Spleen (tissue), 11 donors: Measurements from ENCODE around the gene ERGIC1. TPM values are rescaled to one million over a fixed set of nuclear protein-coding genes. Genes with fewer than 3 reads are reported as not detected.

Experiments
- DNase-seq: peaks from one replicate; pipeline ENCODE4 v3.0.0-alpha.2; 2020
- H3K27ac ChIP-seq, 8 donors: fragments of 200-600 bp; sonication (generic) in 7 of 8; 1 replicate in 4 of 8; 2 replicates in 4 of 8; pipeline versions ENCODE4 v1.5.0 to v1.8.0; 2016 to 2021; ENCODE audit warnings: inconsistent platforms in 4 of 8, mild to moderate bottlenecking in 4 of 8, moderate library complexity in 1 of 8
- H3K27me3 ChIP-seq, 7 donors: fragments of 200-600 bp; sonication (generic) in 6 of 7; replicated peaks in 1 of 7; 1 replicate in 4 of 7; 2 replicates in 3 of 7; pipeline versions ENCODE4 v1.5.0 to v1.8.0; 2016 to 2021; ENCODE audit warnings: inconsistent platforms in 3 of 7, mild to moderate bottlenecking in 1 of 7
- H3K36me3 ChIP-seq, 6 donors: fragments of 200-600 bp; sonication (generic) in 5 of 6; 1 replicate in 4 of 6; 2 replicates in 2 of 6; pipeline versions ENCODE4 v1.5.0 to v1.8.0; 2016 to 2021; ENCODE audit warnings: inconsistent platforms in 2 of 6
- H3K4me1 ChIP-seq, 6 donors: fragments of 200-600 bp; sonication (generic) in 5 of 6; 1 replicate in 3 of 6; 2 replicates in 3 of 6; pipeline versions ENCODE4 v1.5.0 to v1.8.0; 2016 to 2021; ENCODE audit warnings: inconsistent platforms in 3 of 6
- H3K4me3 ChIP-seq, 8 donors: fragments of 200-600 bp; sonication (generic) in 7 of 8; 1 replicate in 4 of 8; 2 replicates in 4 of 8; pipeline versions ENCODE4 v1.5.0 to v1.8.0; 2016 to 2021; ENCODE audit warnings: inconsistent platforms in 4 of 8, mild to moderate bottlenecking in 4 of 8, moderate library complexity in 2 of 8
- H3K9me3 ChIP-seq, 8 donors: fragments of 200-600 bp; sonication (generic) in 7 of 8; 1 replicate in 4 of 8; 2 replicates in 4 of 8; pipeline versions ENCODE4 v1.5.0 to v1.8.0; 2016 to 2021; ENCODE audit warnings: inconsistent platforms in 4 of 8
- CTCF ChIP-seq, 11 experiments: fragments of 200-600 bp in 7 of 11; fragments of 450-650 bp in 4 of 11; sonication (generic) in 4 of 11; IDR thresholded peaks in 8 of 11; conservative IDR thresholded peaks in 3 of 11; 1 replicate in 7 of 11; 2 replicates in 4 of 11; pipeline versions ENCODE4 v1.4.0 to v1.8.0; 2016 to 2021; ENCODE audit warnings: antibody characterized with exemption in 11 of 11, inconsistent platforms in 4 of 11, mild to moderate bottlenecking in 1 of 11
- POLR2A ChIP-seq, 3 donors: fragments of 450-650 bp; IDR thresholded peaks; one replicate each; pipeline ENCODE4 v1.5.1; 2017; ENCODE audit warnings: antibody characterized with exemption in 3 of 3, mild to moderate bottlenecking in 1 of 3
- POLR2AphosphoS5 ChIP-seq, 3 donors: sonication (generic); formaldehyde crosslinking; IDR thresholded peaks; one replicate each; pipeline ENCODE4 v1.5.1; 2017; ENCODE audit warnings: antibody characterized with exemption in 3 of 3
- WGBS, 5 donors: extraction: QIAGEN DNeasy Blood & Tissue Kit in 3 of 5; methylation state at CpG; one replicate each; pipeline versions ENCODE4 v1.1.5 to v1.1.7; 2013 to 2018; 5-methylcytosine and 5-hydroxymethylcytosine counted together
- intact Hi-C: fragments of 100-400 bp; cut with DNase I; formaldehyde crosslinking; loops from one replicate; pipeline ENCODE4 v1.15.0; 2023; ENCODE audit warnings: low total_unique reads
- polyA plus RNA-seq, 3 donors: library from polyadenylated mRNA; stranded (reverse); fragments of 200-250 nt; gene quantifications; one replicate each; pipeline ENCODE4 v1.2.1, GENCODE V29; 2013
- total RNA-seq, 7 donors: library from RNA; depleted of rRNA in 3 of 7; stranded (reverse); fragments of >200 nt in 3 of 7; fragmentation: NEBNext Ultra II Directional in 4 of 7; extraction: Animal tissue kit (Norgen Biotek cat#: 25700) in 4 of 7; gene quantifications; one replicate each; pipeline versions ENCODE4 v1.1.0 to v1.2.1, GENCODE V29; 2016 to 2021
- donor health status: healthy with polysubstance abuse.
- donor health status: DM: no; HTN: no; CAD: no; lungs with moderate emphysema.
- donor health status: DM: no; HTN: no; CAD: no.
- donor health status: Bipolar disorder and iron deficiency.
- donor health status: healthy.
- donor health status: DM: no; HTN: no; CAD: no.
- donor health status: DM: yes; HTN: yes; CAD: no.

Gene ERGIC1
- total and polyA plus RNA-seq, 10 donors: 36.9 to 166 (median 125) TPM

- intact Hi-C loops: no loop called here
- H3K4me1 ChIP-seq: peaks cover 0 to 49% (median 26%) of the 10 kb centered on the region in 6 donors
- no peak overlapping the region for H3K4me3 ChIP-seq
- WGBS, 5 donors: 65 to 85% (median 73%) methylated on average over 24 to 25 of the region's 25 CpGs
- no peak for DNase-seq
- H3K27ac ChIP-seq: peak overlapping the region in 7 of 8 donors; percentile 4 to 81 (median 70)
- peaks cover 0 to 81% (median 25%) of the 10 kb centered on the region in 6 donors for H3K36me3 ChIP-seq
- H3K9me3 ChIP-seq: no peaks in the 10 kb centered on the region
- H3K27me3 ChIP-seq: no peaks in the 10 kb centered on the region
- TF ChIP-seq CTCF (IDR thresholded peaks at IDR 0.05 in 8 of 11, conservative IDR thresholded peaks at IDR 0.05 in 3 of 11): peak in 10 of 11 experiments; percentile 18 to 57 (median 50)
- no peak for TF ChIP-seq POLR2A (IDR thresholded peaks at IDR 0.05)
- peak; percentile 74 to 78 (median 78) for TF ChIP-seq POLR2AphosphoS5 (IDR thresholded peaks at IDR 0.05)
Measured at GRCh38 chr5:172902497-172903472, 68.7 kb downstream of the ERGIC1 start.

DNA sequence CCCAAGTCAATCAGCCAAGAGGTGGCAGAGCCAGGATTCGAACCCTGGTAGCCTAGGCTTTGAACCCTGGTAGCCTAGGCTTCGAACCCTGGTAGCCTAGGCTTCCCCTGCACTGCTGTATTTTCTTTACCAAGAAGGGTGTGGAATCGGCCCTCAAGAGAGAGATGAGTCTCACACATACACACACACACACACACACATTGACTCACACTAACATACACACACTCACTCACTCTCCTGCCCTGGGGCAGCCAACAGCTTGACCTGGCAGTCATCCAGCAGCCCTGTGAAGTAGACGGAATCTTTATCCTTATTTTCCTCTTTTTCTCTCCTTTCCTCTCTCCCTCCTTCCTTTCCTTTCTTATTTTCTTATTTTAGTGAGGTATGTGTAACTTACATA lies 69.7 kb downstream of the ERGIC1 start:
- no peaks in the 10 kb centered on the region for H3K27me3 ChIP-seq
- peak overlapping the region in 5 of 8 donors; percentile 63 to 81 (median 71) for H3K27ac ChIP-seq
- no peaks in the 10 kb centered on the region for H3K9me3 ChIP-seq
- H3K4me3 ChIP-seq: no peak overlapping the region
- TF ChIP-seq CTCF (IDR thresholded peaks at IDR 0.05 in 8 of 11, conservative IDR thresholded peaks at IDR 0.05 in 3 of 11) (no peak), POLR2A (IDR thresholded peaks at IDR 0.05) (no peak), POLR2AphosphoS5 (IDR thresholded peaks at IDR 0.05) (no peak)
- intact Hi-C loops: no loop called here
- DNase-seq: no peak
- peaks cover 0 to 71% (median 19%) of the 10 kb centered on the region in 6 donors for H3K36me3 ChIP-seq
- WGBS, 5 donors: 64 to 86% (median 76%) methylated on average over 4 of the region's 4 CpGs
- H3K4me1 ChIP-seq: peaks cover 0 to 43% (median 22%) of the 10 kb centered on the region in 6 donors

DNA sequence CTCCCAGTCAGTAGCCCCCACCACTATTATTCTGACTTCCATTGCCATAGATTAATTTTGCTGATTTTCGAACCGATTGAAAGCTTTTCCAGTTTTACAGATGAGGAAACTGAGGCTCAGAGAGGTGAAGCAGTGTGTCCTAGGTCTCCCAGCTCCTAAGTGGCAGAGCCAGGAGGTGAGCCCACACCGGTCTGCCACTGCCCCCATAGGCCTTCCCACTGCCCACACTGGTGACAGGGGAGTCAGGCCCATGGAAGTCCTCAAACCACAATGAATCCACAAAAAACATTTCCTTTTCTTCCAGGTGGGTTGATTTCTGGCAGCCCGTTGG lies 70.2 kb downstream of the ERGIC1 start:
- Histone ChIP-seq H3K27ac (peak overlapping the region in 4 of 8 donors; percentile 31 to 81 (median 70)), H3K27me3 (no peaks in the 10 kb centered on the region), H3K4me1 (peaks cover 0 to 43% (median 24%) of the 10 kb centered on the region in 6 donors), H3K36me3 (peaks cover 0 to 67% (median 18%) of the 10 kb centered on the region in 6 donors), H3K4me3 (no peak overlapping the region), H3K9me3 (no peaks in the 10 kb centered on the region)
- WGBS, 5 donors: 70 to 80% (median 72%) methylated on average over 4 of the region's 4 CpGs
- TF ChIP-seq POLR2A (IDR thresholded peaks at IDR 0.05) (no peak), POLR2AphosphoS5 (IDR thresholded peaks at IDR 0.05) (no peak), CTCF (IDR thresholded peaks at IDR 0.05 in 8 of 11, conservative IDR thresholded peaks at IDR 0.05 in 3 of 11) (no peak)
- no peak for DNase-seq
- intact Hi-C loops: no loop called here
